ENCODE data around the gene IMPA2.

Gene IMPA2

DNA sequence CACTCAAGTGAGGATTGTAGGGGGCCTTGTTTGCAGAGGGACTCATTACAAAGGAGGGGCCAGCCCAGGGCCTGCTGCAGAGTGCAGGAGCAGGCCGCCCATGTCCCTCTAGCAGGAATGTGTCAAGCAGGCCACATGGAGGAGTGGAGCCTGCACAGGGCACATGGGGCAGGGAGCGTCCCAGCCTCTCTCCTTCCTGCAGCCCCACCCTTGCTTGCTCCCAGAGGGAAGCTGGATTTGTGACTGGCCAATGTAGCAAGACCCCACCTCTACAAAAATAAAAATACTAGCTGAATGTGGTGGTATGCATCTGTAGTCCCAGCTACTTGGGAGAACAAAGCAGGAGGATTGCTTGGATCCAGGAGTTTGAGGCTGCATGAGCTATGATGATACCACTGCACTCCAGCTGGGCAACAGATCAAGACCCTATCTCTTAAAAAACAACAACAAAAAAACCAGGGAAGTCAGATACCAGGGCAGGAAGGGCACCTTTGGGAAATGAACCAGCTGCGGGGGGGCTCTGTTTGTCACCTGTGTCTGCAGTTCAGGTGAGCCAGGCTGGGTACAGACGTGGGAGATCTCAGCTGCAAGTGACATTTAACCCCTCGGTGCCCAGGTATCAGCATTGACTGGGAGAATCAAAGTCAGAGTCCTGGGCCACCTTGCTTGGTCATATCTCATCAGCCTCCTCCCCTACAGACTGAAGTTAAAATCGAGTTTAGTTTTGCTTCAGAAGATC is 27.7 kb downstream of the IMPA2 start:
- DNase-seq (ENCODE audit: low read depth), result no peak

GRCh38 chr18:12009581-12010140 is 28.4 kb downstream of the IMPA2 start:
- no peak for DNase-seq (ENCODE audit: low read depth)

- no peak for DNase-seq (ENCODE audit: low read depth)
Measured at GRCh38 chr18:12010187-12010802, 29.0 kb downstream of the IMPA2 start.

- no peak for DNase-seq (ENCODE audit: low read depth)
Measured at GRCh38 chr18:12011199-12011956, 30.1 kb downstream of the IMPA2 start.

DNA sequence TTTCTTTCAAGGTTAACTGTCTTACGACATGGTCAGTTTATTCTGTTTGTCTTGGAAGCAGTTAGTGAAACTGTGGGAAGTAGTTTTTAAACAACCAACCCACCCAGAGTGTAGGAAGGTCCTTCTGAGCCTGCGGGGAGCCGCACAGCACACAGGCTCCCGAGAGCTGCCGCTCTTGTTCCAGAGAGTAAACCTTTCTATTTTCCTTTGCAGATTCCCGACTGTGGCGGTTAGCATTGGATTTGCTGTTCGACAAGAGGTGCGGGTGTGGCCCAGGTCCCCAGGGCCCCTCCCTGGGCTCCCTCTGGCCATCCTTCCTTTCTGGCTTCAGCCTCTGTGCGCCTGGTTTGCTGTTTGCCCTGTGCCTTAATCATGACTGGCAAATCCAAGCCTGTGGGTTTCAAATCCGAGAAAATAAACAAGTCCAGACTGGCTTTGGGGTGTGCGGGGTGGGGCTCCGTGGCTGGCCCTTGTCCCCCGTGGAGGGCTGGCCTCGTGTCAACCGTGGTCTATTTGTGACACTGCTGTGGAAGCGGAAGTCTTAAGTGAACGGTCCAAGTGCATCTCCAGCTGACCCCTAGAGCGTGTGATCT is 30.7 kb downstream of the IMPA2 start:
- DNase-seq (ENCODE audit: low read depth), result no peak

DNA sequence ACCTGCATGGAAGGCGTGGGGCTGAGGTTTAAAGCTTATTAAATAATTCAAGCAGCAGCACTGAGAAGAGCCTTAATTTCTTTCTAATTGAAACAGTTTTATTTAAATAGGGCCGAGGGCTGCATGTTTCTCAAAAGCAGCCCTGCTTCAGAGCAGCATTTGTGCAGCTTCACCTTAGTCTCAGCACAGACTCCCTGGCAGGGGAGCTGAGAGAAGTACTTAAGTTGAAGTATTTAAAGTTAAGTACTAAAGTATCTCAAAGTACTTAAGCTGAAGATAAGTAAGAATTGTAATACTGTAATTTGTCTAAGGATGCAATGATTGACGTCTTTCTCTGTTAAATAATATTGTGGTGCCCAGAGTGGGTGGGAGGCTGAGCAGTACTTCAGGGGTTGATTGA is 31.4 kb downstream of the IMPA2 start:
- DNase-seq (ENCODE audit: low read depth), result no peak

- DNase-seq (ENCODE audit: low read depth), result no peak
Measured at GRCh38 chr18:12013186-12013916, 32.0 kb downstream of the IMPA2 start.

GRCh38 chr18:12014086-12014485 is 32.8 kb downstream of the IMPA2 start:
- DNase-seq (ENCODE audit: low read depth), result no peak

DNA sequence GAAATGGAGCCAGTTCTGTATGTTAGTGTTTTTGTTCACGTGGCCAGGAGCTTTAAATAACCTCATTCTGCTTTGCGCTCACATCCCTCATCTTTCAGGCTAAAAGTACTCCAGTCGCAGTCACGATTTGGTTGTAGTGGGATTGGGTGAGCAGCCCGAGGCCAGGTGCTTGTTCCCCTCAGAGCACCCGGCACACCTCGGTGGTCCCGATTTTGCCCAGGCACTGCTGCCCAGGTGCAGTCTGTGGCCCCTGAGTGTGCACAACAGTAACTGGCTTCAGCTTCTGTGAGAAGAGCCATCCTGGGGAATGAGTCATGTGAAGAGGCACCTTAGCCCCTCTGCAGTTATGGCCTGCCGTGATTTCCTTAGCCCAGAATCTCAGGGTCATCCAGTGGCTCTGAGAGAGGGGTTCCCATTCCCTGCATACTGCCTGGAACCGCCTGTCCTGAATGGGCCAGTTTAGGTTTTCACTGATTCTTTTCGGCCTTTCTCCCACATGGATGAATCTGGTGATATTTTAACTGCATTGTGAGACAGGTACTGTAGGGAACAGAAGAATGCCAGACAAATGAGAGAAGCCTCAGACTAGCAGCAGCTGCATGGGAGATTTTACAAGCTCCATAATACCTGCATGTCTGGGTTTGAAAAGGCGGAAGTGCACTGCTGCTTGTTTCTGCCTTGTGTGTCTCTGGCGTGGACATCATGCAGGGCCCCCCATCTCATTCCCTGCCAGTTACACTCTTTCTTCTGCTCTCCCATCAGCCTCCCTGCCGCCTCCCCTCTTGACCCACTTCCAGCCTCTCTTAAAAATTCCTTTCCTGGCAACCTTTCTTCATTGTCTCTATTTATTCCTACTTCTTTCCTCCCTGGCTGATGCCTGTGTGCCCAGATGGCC is 33.5 kb downstream of the IMPA2 start:
- DNase-seq (ENCODE audit: low read depth), result no peak

GRCh38 chr18:12015416-12016062 is 34.2 kb downstream of the IMPA2 start:
- DNase-seq (ENCODE audit: low read depth), result no peak

DNA sequence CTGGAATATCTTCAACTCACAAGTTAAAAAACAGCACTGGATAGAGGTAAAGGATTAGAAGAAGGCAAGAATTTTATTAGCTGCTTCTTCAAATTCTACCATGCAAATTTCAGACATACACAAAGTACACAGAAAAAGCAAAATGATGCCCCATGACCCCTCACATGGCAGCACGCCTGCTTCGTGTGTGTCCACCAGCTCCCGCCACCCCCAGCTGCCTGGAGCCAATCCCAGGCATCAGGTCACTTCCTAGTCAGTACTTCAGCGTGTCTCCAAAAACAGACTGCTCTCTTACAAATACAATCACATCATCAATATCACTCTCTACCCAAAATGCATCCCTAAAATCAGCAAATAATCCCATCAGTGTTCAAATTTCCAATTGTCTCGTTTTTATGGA is 35.8 kb downstream of the IMPA2 start:
- DNase-seq (ENCODE audit: low read depth), result no peak

GRCh38 chr18:12018861-12019260 is 37.6 kb downstream of the IMPA2 start:
- no peak for DNase-seq (ENCODE audit: low read depth)

GRCh38 chr18:12021077-12021476 is 39.8 kb downstream of the IMPA2 start:
- DNase-seq (ENCODE audit: low read depth), result no peak

- no peak for DNase-seq (ENCODE audit: low read depth)
Measured at GRCh38 chr18:12021596-12021995, 40.3 kb downstream of the IMPA2 start.

DNA sequence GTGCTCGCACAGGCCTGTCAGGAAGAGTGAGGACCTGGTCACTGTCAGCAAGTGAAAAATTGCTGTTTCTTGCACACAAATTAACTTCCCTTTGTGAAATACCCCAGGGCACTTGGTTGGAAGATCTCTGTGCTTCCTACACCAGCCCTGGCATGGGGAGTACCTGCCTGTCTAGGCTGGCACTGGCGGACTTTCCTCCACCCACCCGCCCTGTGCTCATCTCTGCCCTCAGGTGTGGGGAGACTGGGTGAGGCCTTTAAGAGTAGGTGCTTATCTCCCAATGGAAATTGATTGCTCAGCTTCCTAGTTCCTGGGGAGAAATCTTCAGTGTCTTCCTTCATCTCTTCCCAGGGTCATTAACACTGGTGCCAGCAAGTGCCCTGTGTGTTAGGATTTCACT is 42.1 kb downstream of the IMPA2 start:
- no peak for DNase-seq (ENCODE audit: low read depth)

GRCh38 chr18:12026562-12026961 is 45.3 kb downstream of the IMPA2 start:
- DNase-seq (ENCODE audit: low read depth), result no peak

DNA sequence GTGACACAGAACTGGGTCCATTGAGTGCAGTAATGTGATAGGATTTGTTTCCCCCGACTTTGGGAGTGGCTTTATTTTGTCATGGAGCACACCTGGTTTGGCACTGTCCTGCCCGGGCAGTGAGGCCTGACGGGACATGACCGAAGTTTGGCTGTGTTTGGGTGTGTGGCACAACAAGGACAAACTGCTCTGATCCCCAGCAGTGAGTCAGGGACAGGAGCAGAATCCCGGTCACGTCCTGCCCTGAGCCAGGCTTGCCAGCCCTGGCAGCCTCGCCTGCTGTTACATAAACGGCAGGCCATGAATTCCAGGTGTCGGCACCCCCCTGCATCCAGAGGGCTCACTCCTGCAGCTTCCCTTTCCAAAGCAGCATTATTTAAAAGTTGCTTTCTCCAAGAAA is 45.7 kb downstream of the IMPA2 start:
- no peak for DNase-seq (ENCODE audit: low read depth)

DNA sequence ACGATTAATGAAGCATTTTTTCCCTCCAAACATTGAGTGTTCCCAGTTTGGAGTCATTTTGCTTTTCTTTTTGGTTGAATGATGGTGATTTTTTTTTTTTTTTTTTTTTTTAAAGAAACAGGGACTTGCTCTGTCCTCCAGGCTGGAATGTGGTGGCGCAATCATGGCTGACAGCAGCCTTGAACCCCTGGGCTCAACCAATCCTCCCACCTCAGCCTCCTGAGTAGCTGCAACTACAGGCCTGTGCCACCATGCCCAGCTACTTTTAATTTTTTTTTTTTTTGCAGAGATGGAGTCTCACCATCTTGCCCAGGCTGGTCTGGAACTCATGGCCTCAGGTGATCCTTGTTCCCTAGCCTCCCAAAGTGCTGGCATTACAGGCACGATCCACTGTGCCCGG is 46.2 kb downstream of the IMPA2 start:
- no peak for DNase-seq (ENCODE audit: low read depth)

GRCh38 chr18:12028040-12028628 is 46.8 kb downstream of the IMPA2 start:
- DNase-seq (ENCODE audit: low read depth), result no peak

DNA sequence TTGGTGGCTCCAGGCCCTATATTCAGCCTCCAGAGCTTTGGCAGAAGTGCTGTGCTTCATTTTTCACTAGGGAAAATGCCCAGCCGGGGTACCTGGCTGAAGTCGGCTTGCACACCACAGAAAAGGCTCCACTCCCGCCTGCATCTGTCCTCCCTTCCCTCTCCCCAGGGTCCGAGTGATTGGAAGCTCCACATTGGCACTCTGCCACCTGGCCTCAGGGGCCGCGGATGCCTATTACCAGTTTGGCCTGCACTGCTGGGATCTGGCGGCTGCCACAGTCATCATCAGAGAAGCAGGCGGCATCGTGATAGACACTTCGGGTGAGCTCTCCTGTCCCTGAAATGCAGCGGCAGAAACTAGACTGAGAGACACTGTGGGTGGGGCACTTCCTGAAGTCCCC is 47.4 kb downstream of the IMPA2 start:
- no peak for DNase-seq (ENCODE audit: low read depth)

Data from stimulated activated CD8-positive, alpha-beta memory T cell treated with anti-CD3 and anti-CD28 coated beads, Interleukin-15, amount 100 ng/mL, for 1 hour (primary cell).